ENCODE data around the gene TUBGCP2. TPM values are rescaled to one million over a fixed set of nuclear protein-coding genes. Genes with fewer than 3 reads are reported as not detected.

The TUBGCP2 gene
- polyA plus RNA-seq, 1 donor (not counting 4 experiments of a cell fraction or from before 2014, with no cell fraction given) = 55.8 TPM

DNA sequence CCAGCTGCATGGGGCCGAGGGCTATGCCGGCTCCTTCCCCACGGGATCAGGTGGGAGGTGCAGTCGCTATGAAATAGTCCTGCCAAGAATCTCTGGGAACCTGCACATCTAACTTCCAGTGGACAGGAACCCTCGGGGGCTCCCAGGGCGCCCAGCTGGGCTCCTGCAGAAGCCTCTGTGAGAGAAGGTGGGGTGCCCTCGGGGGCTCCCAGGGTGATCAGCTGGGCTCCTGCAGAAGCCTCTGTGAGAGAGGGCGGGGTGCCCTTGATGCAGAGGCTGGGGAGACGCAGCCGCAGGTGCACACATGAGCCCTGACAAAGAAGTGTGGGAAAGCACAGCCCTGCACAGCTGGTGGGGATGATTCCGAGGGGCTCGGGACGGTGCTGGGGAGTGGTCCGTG, 65.1 kb downstream of the TUBGCP2 start:
- no peak overlapping the region for H2AFZ ChIP-seq (ENCODE audit: control insufficient read depth, low read length)
- H3K27me3 ChIP-seq (ENCODE audit: control insufficient read depth, extremely low read depth, insufficient read depth, low read length) = peaks cover 66% of the 10 kb centered on the region
- H3K9me1 ChIP-seq (ENCODE audit: control insufficient read depth, extremely low read depth, insufficient read depth, low read length) = no peaks in the 10 kb centered on the region
- no peaks in the 10 kb centered on the region for H3K79me2 ChIP-seq (ENCODE audit: control insufficient read depth, insufficient read depth, low read length)
- H3K9ac ChIP-seq (ENCODE audit: control insufficient read depth, extremely low read depth, insufficient read depth, low read length) = no peak overlapping the region
- FAIRE-seq (no peak), DNase-seq (ENCODE audit: low read depth, low spot score) (no peak)
- TF ChIP-seq, protein P1, sequence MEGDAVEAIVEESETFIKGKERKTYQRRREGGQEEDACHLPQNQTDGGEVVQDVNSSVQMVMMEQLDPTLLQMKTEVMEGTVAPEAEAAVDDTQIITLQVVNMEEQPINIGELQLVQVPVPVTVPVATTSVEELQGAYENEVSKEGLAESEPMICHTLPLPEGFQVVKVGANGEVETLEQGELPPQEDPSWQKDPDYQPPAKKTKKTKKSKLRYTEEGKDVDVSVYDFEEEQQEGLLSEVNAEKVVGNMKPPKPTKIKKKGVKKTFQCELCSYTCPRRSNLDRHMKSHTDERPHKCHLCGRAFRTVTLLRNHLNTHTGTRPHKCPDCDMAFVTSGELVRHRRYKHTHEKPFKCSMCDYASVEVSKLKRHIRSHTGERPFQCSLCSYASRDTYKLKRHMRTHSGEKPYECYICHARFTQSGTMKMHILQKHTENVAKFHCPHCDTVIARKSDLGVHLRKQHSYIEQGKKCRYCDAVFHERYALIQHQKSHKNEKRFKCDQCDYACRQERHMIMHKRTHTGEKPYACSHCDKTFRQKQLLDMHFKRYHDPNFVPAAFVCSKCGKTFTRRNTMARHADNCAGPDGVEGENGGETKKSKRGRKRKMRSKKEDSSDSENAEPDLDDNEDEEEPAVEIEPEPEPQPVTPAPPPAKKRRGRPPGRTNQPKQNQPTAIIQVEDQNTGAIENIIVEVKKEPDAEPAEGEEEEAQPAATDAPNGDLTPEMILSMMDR (optimal IDR thresholded peaks at IDR 0.05 in 1 of 3, IDR thresholded peaks at IDR 0.05 in 1 of 3, conservative IDR thresholded peaks at IDR 0.05 in 1 of 3; ENCODE audit: extremely low read depth in 1 of 3, insufficient read depth in 2 of 3, low read length in 3 of 3) = no peak
- no peak for TF ChIP-seq EZH2 (IDR thresholded peaks at IDR 0.05; ENCODE audit: low read length)
- no peaks in the 10 kb centered on the region for H3K9me3 ChIP-seq (ENCODE audit: control insufficient read depth, low read depth, low read length)
- H4K20me1 ChIP-seq (ENCODE audit: control insufficient read depth, extremely low read depth, insufficient read depth, low read length) = no peaks in the 10 kb centered on the region
- no peak overlapping the region for H3K4me2 ChIP-seq (ENCODE audit: control insufficient read depth, extremely low read depth, insufficient read depth, low read depth, low read length)
- no peak overlapping the region for H3K4me3 ChIP-seq (ENCODE audit: control insufficient read depth in 2 of 3, extremely low read depth in 1 of 3, insufficient read depth in 2 of 3, low read depth in 1 of 3, low read length in 3 of 3)
- H3K4me1 ChIP-seq (ENCODE audit: control insufficient read depth, extremely low read depth, insufficient read depth, low read length) = peaks cover 12% of the 10 kb centered on the region
- dilution Hi-C loops (cut with MboI; ENCODE audit: extremely low pct_ligation_motif_present, low sequenced_read_pairs) = no loop called here
- no peaks in the 10 kb centered on the region for H3K36me3 ChIP-seq (ENCODE audit: control insufficient read depth in 2 of 2, extremely low read depth in 1 of 2, insufficient read depth in 2 of 2, low read length in 2 of 2)
- H3K27ac ChIP-seq (ENCODE audit: control insufficient read depth, insufficient read depth, low read length) = no peak overlapping the region

DNA sequence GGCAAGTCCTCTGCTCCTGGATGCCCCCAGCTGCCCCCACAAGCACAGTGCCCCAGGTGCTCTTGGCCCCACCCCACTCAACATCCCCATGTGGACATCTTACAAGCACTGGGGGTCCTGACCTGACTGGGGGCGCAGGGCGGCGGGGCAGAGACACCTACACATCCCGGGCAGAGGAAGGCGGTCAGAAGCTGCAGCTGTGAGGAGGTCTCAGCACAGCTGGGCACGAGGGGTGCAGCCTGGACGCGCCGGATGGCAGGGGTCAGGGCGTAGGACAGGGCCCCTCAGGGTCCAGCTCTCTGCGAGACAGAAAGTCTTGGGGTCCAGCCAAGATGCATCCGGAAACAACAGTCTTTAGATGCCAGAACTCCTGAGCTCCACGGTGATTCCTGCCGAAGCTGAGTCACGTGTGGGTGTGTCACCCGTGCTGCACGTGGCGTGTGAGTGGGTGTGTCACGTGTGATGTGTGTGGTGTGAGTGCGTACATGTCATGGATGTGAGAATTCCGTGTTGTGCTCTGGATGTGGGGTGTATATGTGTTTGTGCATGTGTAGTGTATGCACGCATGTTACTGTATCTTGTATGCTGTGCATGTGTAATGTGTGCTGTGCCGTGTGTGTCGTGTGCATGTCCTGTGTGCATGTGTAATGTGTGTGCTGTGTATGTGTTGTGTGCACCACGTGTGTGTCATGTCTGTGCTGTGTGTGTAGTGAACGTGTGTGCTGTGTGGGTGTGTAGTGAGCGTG, 65.9 kb downstream of the TUBGCP2 start:
- TF ChIP-seq EZH2 (IDR thresholded peaks at IDR 0.05; ENCODE audit: low read length) = no peak
- no peaks in the 10 kb centered on the region for H3K36me3 ChIP-seq (ENCODE audit: control insufficient read depth in 2 of 2, extremely low read depth in 1 of 2, insufficient read depth in 2 of 2, low read length in 2 of 2)
- H3K27ac ChIP-seq (ENCODE audit: control insufficient read depth, insufficient read depth, low read length) = no peak overlapping the region
- H3K27me3 ChIP-seq (ENCODE audit: control insufficient read depth, extremely low read depth, insufficient read depth, low read length) = peaks cover 74% of the 10 kb centered on the region
- H3K9me3 ChIP-seq (ENCODE audit: control insufficient read depth, low read depth, low read length) = no peaks in the 10 kb centered on the region
- H4K20me1 ChIP-seq (ENCODE audit: control insufficient read depth, extremely low read depth, insufficient read depth, low read length) = no peaks in the 10 kb centered on the region
- FAIRE-seq = peak; percentile 60
- dilution Hi-C loops (cut with MboI; ENCODE audit: extremely low pct_ligation_motif_present, low sequenced_read_pairs) = no loop called here
- no peak overlapping the region for H2AFZ ChIP-seq (ENCODE audit: control insufficient read depth, low read length)
- H3K4me3 ChIP-seq (ENCODE audit: control insufficient read depth in 2 of 3, extremely low read depth in 1 of 3, insufficient read depth in 2 of 3, low read depth in 1 of 3, low read length in 3 of 3) = no peak overlapping the region
- H3K79me2 ChIP-seq (ENCODE audit: control insufficient read depth, insufficient read depth, low read length) = no peaks in the 10 kb centered on the region
- no peaks in the 10 kb centered on the region for H3K9me1 ChIP-seq (ENCODE audit: control insufficient read depth, extremely low read depth, insufficient read depth, low read length)
- peaks cover 12% of the 10 kb centered on the region for H3K4me1 ChIP-seq (ENCODE audit: control insufficient read depth, extremely low read depth, insufficient read depth, low read length)
- no peak overlapping the region for H3K9ac ChIP-seq (ENCODE audit: control insufficient read depth, extremely low read depth, insufficient read depth, low read length)
- no peak overlapping the region for H3K4me2 ChIP-seq (ENCODE audit: control insufficient read depth, extremely low read depth, insufficient read depth, low read depth, low read length)
- no peak for DNase-seq (ENCODE audit: low read depth, low spot score)

All from keratinocyte (primary cell).